Fibroblast of lung (primary cell): Measurements from ENCODE around the gene INMT. TPM values are rescaled to one million over a fixed set of nuclear protein-coding genes. Genes with fewer than 3 reads are reported as not detected.
A peak's percentile ranks its signal among the peaks of the same experiment; 100 is the strongest.

Experiments used
- DNase-seq, 2 donors: peaks; one replicate each; pipeline versions ENCODE4 v3.0.0 to v3.0.0-alpha.2; 2010; ENCODE audit warnings: low read depth in 2 of 2
- H2AFZ ChIP-seq: 2 replicates; pipeline ENCODE4 v1.5.1; 2012; ENCODE audit warnings: low read length, control low read depth, inconsistent platforms
- H3K27ac ChIP-seq: 2 replicates; pipeline ENCODE4 v1.5.1; 2011; ENCODE audit warnings: low read length, control low read depth; ENCODE audit not compliant: insufficient read depth
- H3K27me3 ChIP-seq: 2 replicates; pipeline ENCODE4 v1.5.1; 2011; ENCODE audit warnings: mild to moderate bottlenecking, low read length; ENCODE audit not compliant: control insufficient read depth, insufficient read depth
- H3K36me3 ChIP-seq: 2 replicates; pipeline ENCODE4 v1.5.1; 2011; ENCODE audit warnings: low read length; ENCODE audit not compliant: control insufficient read depth, insufficient read depth
- H3K4me1 ChIP-seq: 2 replicates; pipeline ENCODE4 v1.5.1; 2011; ENCODE audit warnings: low read length; ENCODE audit not compliant: control insufficient read depth, insufficient read depth; ENCODE audit errors: extremely low read depth
- H3K4me2 ChIP-seq: 2 replicates; pipeline ENCODE4 v1.5.1; 2011; ENCODE audit warnings: low read length, control low read depth; ENCODE audit not compliant: insufficient read depth; ENCODE audit errors: extremely low read depth
- H3K4me3 ChIP-seq, 4 experiments: fragments of 200-600 bp in 1 of 4; sonication (generic) in 1 of 4; replicated peaks in 1 of 4; 2 replicates each; pipeline ENCODE4 v1.5.1; 2011 to 2016; ENCODE audit warnings: low read length in 4 of 4, low read depth in 3 of 4, mild to moderate bottlenecking in 3 of 4, control low read depth in 2 of 4, inconsistent platforms in 1 of 4, mixed read lengths in 1 of 4; ENCODE audit not compliant: insufficient read depth in 1 of 4; ENCODE audit errors: control extremely low read depth in 1 of 4
- H3K79me2 ChIP-seq: 2 replicates; pipeline ENCODE4 v1.5.1; 2012; ENCODE audit warnings: mild to moderate bottlenecking, low read length, inconsistent platforms; ENCODE audit not compliant: control insufficient read depth, insufficient read depth
- H3K9ac ChIP-seq: 2 replicates; pipeline ENCODE4 v1.5.1; 2011; ENCODE audit warnings: mild to moderate bottlenecking, low read length, control low read depth; ENCODE audit not compliant: insufficient read depth
- H3K9me3 ChIP-seq: 2 replicates; pipeline ENCODE4 v1.5.1; 2012; ENCODE audit warnings: low read depth, low read length; ENCODE audit not compliant: control insufficient read depth, insufficient read depth
- H4K20me1 ChIP-seq: 2 replicates; pipeline ENCODE4 v1.5.1; 2011; ENCODE audit warnings: low read length; ENCODE audit not compliant: control insufficient read depth, insufficient read depth; ENCODE audit errors: extremely low read depth
- EZH2 ChIP-seq: IDR thresholded peaks from 2 replicates; pipeline ENCODE4 v1.5.1; 2012; ENCODE audit warnings: low read length, control low read depth, mild to moderate bottlenecking; ENCODE audit errors: missing control alignments
- polyA plus RNA-seq, 2 donors: library from polyadenylated mRNA; depleted of rRNA in 1 of 2; stranded (reverse) in 1 of 2; unstranded in 1 of 2; fragments of >200 nt; gene quantifications; 2 replicates each; pipeline ENCODE4 v1.2.1, GENCODE V29; 2011 to 2012; ENCODE audit warnings: missing spikeins in 1 of 2
- total RNA-seq: library from RNA; depleted of rRNA; stranded (reverse); fragments of >200 nt; gene quantifications from 2 replicates; pipeline ENCODE4 v1.2.1, GENCODE V29; 2014
- TF ChIP-seq, protein P1 (sequence below), 2 donors: IDR thresholded peaks in 1 of 2; conservative IDR thresholded peaks in 1 of 2; 1 replicate in 1 of 2; 2 replicates in 1 of 2; pipeline ENCODE4 v1.5.1; 2011 to 2012; ENCODE audit warnings: low read length in 2 of 2, control low read depth in 1 of 2, inconsistent platforms in 1 of 2, low read depth in 1 of 2, mild to moderate bottlenecking in 1 of 2

The INMT gene
- total and polyA plus RNA-seq, 2 donors (not counting 1 experiment from before 2014, with no cell fraction given) = 75.8 to 237 TPM

DNA sequence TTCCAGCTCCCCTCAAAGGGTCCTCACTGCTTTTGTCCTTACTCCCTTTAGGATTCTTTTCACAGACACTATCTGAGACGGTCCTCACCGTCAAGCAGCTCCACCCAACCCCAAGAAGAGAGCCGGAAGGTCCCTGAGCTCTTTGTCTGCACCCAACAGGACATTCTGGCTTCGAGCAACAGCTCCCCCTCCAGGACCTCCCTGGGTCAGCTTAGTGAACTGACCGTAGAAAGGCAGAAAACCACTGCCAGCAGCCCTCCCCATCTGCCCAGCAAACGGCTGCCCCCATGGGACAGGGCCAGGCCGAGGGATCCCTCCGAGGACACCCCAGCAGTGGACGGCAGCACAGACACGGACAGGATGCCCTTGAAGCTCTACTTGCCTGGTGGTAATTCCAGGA lies 39.2 kb downstream of the INMT start:
- Histone ChIP-seq H3K4me3 (no peak overlapping the region), H3K9ac (no peak overlapping the region), H3K4me2 (no peak overlapping the region), H3K4me1 (peaks cover 23% of the 10 kb centered on the region), H3K27me3 (no peaks in the 10 kb centered on the region), H3K36me3 (peaks cover 3% of the 10 kb centered on the region), H2AFZ (no peak overlapping the region), H3K9me3 (no peaks in the 10 kb centered on the region), H4K20me1 (no peaks in the 10 kb centered on the region), H3K27ac (no peak overlapping the region), H3K79me2 (no peaks in the 10 kb centered on the region)
- no peak for TF ChIP-seq EZH2
- TF ChIP-seq, protein P1, sequence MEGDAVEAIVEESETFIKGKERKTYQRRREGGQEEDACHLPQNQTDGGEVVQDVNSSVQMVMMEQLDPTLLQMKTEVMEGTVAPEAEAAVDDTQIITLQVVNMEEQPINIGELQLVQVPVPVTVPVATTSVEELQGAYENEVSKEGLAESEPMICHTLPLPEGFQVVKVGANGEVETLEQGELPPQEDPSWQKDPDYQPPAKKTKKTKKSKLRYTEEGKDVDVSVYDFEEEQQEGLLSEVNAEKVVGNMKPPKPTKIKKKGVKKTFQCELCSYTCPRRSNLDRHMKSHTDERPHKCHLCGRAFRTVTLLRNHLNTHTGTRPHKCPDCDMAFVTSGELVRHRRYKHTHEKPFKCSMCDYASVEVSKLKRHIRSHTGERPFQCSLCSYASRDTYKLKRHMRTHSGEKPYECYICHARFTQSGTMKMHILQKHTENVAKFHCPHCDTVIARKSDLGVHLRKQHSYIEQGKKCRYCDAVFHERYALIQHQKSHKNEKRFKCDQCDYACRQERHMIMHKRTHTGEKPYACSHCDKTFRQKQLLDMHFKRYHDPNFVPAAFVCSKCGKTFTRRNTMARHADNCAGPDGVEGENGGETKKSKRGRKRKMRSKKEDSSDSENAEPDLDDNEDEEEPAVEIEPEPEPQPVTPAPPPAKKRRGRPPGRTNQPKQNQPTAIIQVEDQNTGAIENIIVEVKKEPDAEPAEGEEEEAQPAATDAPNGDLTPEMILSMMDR (conservative IDR thresholded peaks at IDR 0.05 in 1 of 2, IDR thresholded peaks at IDR 0.05 in 1 of 2; ENCODE audit: low read depth in 1 of 2, low read length in 2 of 2) = no peak
- no peak for DNase-seq

DNA sequence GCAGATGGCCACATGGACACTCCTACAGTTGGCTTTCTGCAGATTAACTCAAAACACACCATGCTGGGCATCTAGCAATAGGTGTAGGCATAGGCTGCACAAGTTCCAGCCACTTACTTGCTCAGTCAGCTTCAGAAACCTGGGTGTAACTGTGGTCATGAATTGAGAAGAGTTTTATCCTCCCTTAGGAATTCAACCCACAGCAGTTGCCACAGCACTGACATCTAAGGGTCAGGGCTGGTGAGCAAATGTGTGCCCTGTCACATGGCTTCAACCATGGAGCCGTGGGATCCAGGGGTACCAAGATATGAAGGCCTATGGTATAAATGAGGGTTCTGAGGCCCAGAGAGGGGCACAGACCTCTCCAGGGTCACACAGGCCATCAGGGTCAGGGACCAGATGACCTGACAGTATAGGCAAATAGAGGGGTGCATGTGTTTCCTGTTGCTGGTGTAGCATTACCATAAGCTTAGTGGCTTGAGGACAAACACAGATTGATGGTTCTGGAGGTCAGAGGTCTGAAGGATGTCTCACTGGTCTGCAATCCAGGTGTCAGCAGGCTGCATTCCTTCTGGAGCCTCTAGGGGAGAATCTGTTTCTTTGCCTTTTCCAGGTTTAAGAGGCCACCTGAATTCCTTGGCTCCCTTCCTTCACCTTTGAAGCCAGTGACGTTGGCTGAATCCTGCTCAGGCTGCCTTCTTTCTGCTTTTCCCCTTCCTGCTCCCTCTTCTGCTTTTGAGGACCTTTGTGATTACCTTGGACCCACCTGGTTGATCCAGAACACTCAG lies 43.4 kb downstream of the INMT start:
- no peak for DNase-seq
- Histone ChIP-seq H3K9ac (no peak overlapping the region), H3K4me2 (no peak overlapping the region), H3K4me3 (no peak overlapping the region), H3K27ac (peak overlapping the region; percentile 69), H2AFZ (no peak overlapping the region), H3K27me3 (no peaks in the 10 kb centered on the region), H3K36me3 (peaks cover 3% of the 10 kb centered on the region), H3K4me1 (peaks cover 44% of the 10 kb centered on the region), H3K79me2 (no peaks in the 10 kb centered on the region), H3K9me3 (no peaks in the 10 kb centered on the region), H4K20me1 (no peaks in the 10 kb centered on the region)
- no peak for TF ChIP-seq EZH2
- TF ChIP-seq, protein P1 (conservative IDR thresholded peaks at IDR 0.05 in 1 of 2, IDR thresholded peaks at IDR 0.05 in 1 of 2; ENCODE audit: low read depth in 1 of 2, low read length in 2 of 2) = no peak

DNA sequence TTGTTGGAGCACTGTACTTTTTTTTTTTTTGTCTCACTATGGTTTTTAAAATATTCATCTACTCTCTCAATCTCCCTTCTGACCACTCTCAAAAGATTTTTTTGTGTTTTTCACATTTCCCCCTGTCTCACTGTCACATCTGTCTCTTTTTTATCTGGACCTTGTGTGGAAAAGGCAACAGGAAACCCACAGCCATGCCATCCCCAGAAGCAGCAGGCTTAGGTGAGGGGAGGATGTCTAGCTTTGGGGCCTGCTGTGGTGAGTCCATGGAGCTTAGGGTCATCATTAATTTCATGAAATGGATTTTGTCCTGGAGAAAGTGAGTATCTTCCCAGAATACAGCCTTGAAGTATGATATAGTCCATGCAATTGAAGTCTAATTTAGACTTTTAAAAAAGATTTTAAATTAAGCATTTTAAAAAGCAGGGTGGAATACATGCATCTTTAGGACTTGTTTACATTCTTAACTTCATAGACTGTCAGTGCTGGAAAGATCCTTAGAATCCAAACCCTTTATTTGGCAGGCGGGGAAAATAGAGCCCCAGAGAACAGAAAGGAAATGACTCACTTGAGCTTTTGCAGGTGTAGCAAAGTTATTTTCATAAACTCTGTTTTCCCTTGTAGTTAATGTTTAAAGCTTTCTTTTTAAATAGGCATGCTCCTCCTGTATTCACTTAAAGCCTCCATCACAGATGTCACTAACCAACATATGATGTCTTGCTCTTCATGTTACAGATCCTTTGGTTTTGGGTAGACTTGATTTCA lies 44.4 kb downstream of the INMT start:
- Histone ChIP-seq H3K9ac (no peak overlapping the region), H3K79me2 (no peaks in the 10 kb centered on the region), H3K4me1 (peaks cover 45% of the 10 kb centered on the region), H3K27ac (peak overlapping the region; percentile 69), H2AFZ (no peak overlapping the region), H3K36me3 (peaks cover 3% of the 10 kb centered on the region), H3K4me2 (peak overlapping the region; percentile 35), H3K9me3 (no peaks in the 10 kb centered on the region), H3K27me3 (no peaks in the 10 kb centered on the region), H4K20me1 (no peaks in the 10 kb centered on the region), H3K4me3 (no peak overlapping the region)
- no peak for TF ChIP-seq EZH2
- TF ChIP-seq, protein P1 (conservative IDR thresholded peaks at IDR 0.05 in 1 of 2, IDR thresholded peaks at IDR 0.05 in 1 of 2; ENCODE audit: low read depth in 1 of 2, low read length in 2 of 2) = no peak
- peak; percentile 67 to 73 for DNase-seq
